ENCODE measurements around the gene SUPT6H.

The SUPT6H gene

DNA sequence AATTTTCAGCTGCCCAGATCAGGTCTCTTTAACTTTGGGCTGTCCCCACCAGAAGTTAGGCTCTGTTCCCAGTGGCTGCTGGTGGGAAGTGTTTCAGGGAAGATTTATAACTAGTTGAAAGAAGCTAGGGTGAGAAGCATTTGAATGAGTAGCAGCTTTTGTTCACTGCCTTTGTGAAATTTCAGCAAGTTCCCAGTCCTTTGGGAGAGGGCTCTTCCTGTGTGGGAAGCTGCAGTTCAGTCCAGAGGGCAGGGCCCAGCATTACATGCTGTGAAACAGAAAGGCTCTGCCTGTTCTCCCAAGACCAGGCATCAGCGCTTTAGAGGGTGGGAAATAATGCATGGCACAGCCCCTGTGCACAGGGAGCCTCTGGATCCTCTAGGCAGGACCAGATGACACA lies 31.9 kb downstream of the SUPT6H start:
- Histone ChIP-seq H2BK12ac (ENCODE audit: low read length in 2 of 2) (no peak overlapping the region), H3K4ac (ENCODE audit: low read depth in 1 of 2, low read length in 2 of 2) (no peak overlapping the region), H2BK120ac (ENCODE audit: low read depth, low read length) (no peak overlapping the region), H3K23ac (ENCODE audit: low read length in 2 of 2) (no peak overlapping the region), H2AK5ac (ENCODE audit: low read length, severe bottlenecking) (no peak overlapping the region), H3K79me1 (replicated peaks; ENCODE audit: low read length, poor library complexity, severe bottlenecking) (peaks cover 14% of the 10 kb centered on the region), H2BK15ac (ENCODE audit: low read depth, poor library complexity, severe bottlenecking) (no peak overlapping the region), H3K4me2 (ENCODE audit: low read length, poor library complexity, severe bottlenecking) (no peak overlapping the region), H3K9me3 (ENCODE audit: control insufficient read depth, low read length) (no peaks in the 10 kb centered on the region), H4K8ac (ENCODE audit: low read length) (no peak overlapping the region), H4K91ac (ENCODE audit: low read length) (no peak overlapping the region), H3K14ac (ENCODE audit: low read length in 2 of 2) (no peak overlapping the region), H2BK5ac (ENCODE audit: low read depth, low read length, poor library complexity, severe bottlenecking) (no peak overlapping the region), H3K27ac (ENCODE audit: low read length, poor library complexity, severe bottlenecking) (no peak overlapping the region), H3K4me3 (ENCODE audit: insufficient read depth in 1 of 2, low read depth in 1 of 2, low read length in 2 of 2) (no peak overlapping the region), H3K18ac (ENCODE audit: low read depth in 1 of 2, low read length in 2 of 2) (no peak overlapping the region), H3K4me1 (ENCODE audit: control insufficient read depth, insufficient read depth, low read depth, low read length) (no peaks in the 10 kb centered on the region), H3K27me3 (ENCODE audit: control insufficient read depth in 1 of 2, insufficient read depth in 1 of 2, low read length in 2 of 2) (no peaks in the 10 kb centered on the region), H3K9ac (ENCODE audit: low read length) (no peak overlapping the region), H2AFZ (ENCODE audit: low read depth, low read length) (no peak overlapping the region), H3K36me3 (ENCODE audit: control insufficient read depth in 1 of 2, insufficient read depth in 2 of 2, low read depth in 1 of 2, low read length in 2 of 2) (peaks cover 85 to 92% of the 10 kb centered on the region in 2 experiments)
- DNase-seq: no peak
- 100% methylated on average over 1 of the region's 1 CpG for WGBS

DNA sequence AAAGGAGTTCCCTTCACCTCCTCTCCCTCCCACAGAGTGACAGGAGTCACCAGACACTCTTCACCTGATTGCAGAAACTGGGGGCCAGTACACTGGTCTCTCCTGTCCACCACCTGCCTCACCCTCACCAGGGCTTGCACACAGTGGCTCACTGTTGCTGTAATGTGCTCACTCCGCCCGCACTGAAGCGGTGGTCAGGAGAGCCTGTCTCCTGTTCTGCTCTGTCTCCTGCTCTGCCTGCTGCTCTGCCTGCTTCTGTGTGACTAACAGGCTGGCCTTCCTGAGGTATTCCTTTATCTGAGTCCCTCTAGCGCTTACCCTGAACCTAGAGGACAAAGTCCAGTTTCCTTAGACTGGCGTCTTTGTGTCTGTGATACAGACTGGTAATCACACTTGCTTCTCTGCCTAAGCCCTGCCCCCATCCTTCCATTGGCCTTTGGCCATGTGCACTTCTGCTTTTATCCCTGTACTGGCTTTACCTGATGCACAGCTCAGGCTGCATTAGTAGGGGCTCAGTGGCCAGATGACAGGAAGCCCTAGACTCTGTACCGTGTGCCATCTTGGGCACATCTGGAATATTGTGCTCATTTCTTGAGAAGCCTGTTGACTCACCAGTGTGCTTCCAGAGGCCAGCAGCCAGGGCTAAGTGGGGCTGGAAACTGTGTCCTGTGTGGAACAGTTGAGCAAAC lies 36.4 kb downstream of the SUPT6H start:
- Histone ChIP-seq H3K14ac (ENCODE audit: low read length in 2 of 2) (no peak overlapping the region), H4K8ac (ENCODE audit: low read length) (no peak overlapping the region), H3K18ac (ENCODE audit: low read depth in 1 of 2, low read length in 2 of 2) (no peak overlapping the region), H2BK5ac (ENCODE audit: low read depth, low read length, poor library complexity, severe bottlenecking) (no peak overlapping the region), H3K9me3 (ENCODE audit: control insufficient read depth, low read length) (no peaks in the 10 kb centered on the region), H3K4me1 (ENCODE audit: control insufficient read depth, insufficient read depth, low read depth, low read length) (peaks cover 4% of the 10 kb centered on the region), H2AK5ac (ENCODE audit: low read length, severe bottlenecking) (no peak overlapping the region), H3K4me2 (ENCODE audit: low read length, poor library complexity, severe bottlenecking) (no peak overlapping the region), H3K79me1 (replicated peaks; ENCODE audit: low read length, poor library complexity, severe bottlenecking) (peaks cover 16% of the 10 kb centered on the region), H3K27me3 (ENCODE audit: control insufficient read depth in 1 of 2, insufficient read depth in 1 of 2, low read length in 2 of 2) (no peaks in the 10 kb centered on the region), H4K91ac (ENCODE audit: low read length) (no peak overlapping the region), H3K4ac (ENCODE audit: low read depth in 1 of 2, low read length in 2 of 2) (no peak overlapping the region), H2BK12ac (ENCODE audit: low read length in 2 of 2) (no peak overlapping the region), H3K27ac (ENCODE audit: low read length, poor library complexity, severe bottlenecking) (no peak overlapping the region), H3K9ac (ENCODE audit: low read length) (no peak overlapping the region), H2BK120ac (ENCODE audit: low read depth, low read length) (no peak overlapping the region), H3K36me3 (ENCODE audit: control insufficient read depth in 1 of 2, insufficient read depth in 2 of 2, low read depth in 1 of 2, low read length in 2 of 2) (peaks cover 93 to 99% of the 10 kb centered on the region in 2 experiments), H2AFZ (ENCODE audit: low read depth, low read length) (no peak overlapping the region), H3K23ac (ENCODE audit: low read length in 2 of 2) (no peak overlapping the region), H2BK15ac (ENCODE audit: low read depth, poor library complexity, severe bottlenecking) (no peak overlapping the region), H3K4me3 (ENCODE audit: insufficient read depth in 1 of 2, low read depth in 1 of 2, low read length in 2 of 2) (no peak overlapping the region)
- 98% methylated on average over 6 of the region's 6 CpGs for WGBS
- no peak for DNase-seq

DNA sequence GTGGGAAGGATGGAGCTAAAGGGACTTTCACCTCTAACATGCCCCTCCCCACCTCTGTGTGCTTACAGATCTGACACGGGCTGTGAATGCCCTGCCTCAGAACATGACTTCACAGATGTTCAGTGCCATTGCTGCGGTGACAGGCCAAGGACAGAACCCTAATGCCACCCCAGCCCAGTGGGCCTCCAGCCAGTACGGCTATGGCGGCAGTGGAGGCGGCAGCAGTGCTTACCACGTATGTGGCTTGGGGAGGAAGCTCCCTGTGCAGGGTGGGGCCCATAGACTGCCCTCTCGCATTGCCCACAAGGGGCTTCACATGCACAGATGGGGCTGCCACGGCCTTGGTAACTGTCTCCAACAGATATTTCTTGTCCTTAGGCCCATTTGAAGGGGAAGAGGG lies 38.3 kb downstream of the SUPT6H start:
- Histone ChIP-seq H3K23ac (ENCODE audit: low read length in 2 of 2) (no peak overlapping the region), H3K4me3 (ENCODE audit: insufficient read depth in 1 of 2, low read depth in 1 of 2, low read length in 2 of 2) (no peak overlapping the region), H3K79me1 (replicated peaks; ENCODE audit: low read length, poor library complexity, severe bottlenecking) (peaks cover 11% of the 10 kb centered on the region), H3K9ac (ENCODE audit: low read length) (no peak overlapping the region), H4K8ac (ENCODE audit: low read length) (no peak overlapping the region), H3K18ac (ENCODE audit: low read depth in 1 of 2, low read length in 2 of 2) (no peak overlapping the region), H2BK5ac (ENCODE audit: low read depth, low read length, poor library complexity, severe bottlenecking) (no peak overlapping the region), H2AFZ (ENCODE audit: low read depth, low read length) (no peak overlapping the region), H3K4me1 (ENCODE audit: control insufficient read depth, insufficient read depth, low read depth, low read length) (peaks cover 4% of the 10 kb centered on the region), H3K4ac (ENCODE audit: low read depth in 1 of 2, low read length in 2 of 2) (no peak overlapping the region), H2BK15ac (ENCODE audit: low read depth, poor library complexity, severe bottlenecking) (no peak overlapping the region), H2AK5ac (ENCODE audit: low read length, severe bottlenecking) (no peak overlapping the region), H3K14ac (ENCODE audit: low read length in 2 of 2) (no peak overlapping the region), H3K4me2 (ENCODE audit: low read length, poor library complexity, severe bottlenecking) (no peak overlapping the region), H4K91ac (ENCODE audit: low read length) (no peak overlapping the region), H2BK12ac (ENCODE audit: low read length in 2 of 2) (no peak overlapping the region), H3K27ac (ENCODE audit: low read length, poor library complexity, severe bottlenecking) (no peak overlapping the region), H2BK120ac (ENCODE audit: low read depth, low read length) (no peak overlapping the region), H3K9me3 (ENCODE audit: control insufficient read depth, low read length) (no peaks in the 10 kb centered on the region), H3K36me3 (ENCODE audit: control insufficient read depth in 1 of 2, insufficient read depth in 2 of 2, low read depth in 1 of 2, low read length in 2 of 2) (peaks cover 96 to 98% of the 10 kb centered on the region in 2 experiments), H3K27me3 (ENCODE audit: control insufficient read depth in 1 of 2, insufficient read depth in 1 of 2, low read length in 2 of 2) (no peaks in the 10 kb centered on the region)
- no peak for DNase-seq
- 98% methylated on average over 8 of the region's 8 CpGs for WGBS

DNA sequence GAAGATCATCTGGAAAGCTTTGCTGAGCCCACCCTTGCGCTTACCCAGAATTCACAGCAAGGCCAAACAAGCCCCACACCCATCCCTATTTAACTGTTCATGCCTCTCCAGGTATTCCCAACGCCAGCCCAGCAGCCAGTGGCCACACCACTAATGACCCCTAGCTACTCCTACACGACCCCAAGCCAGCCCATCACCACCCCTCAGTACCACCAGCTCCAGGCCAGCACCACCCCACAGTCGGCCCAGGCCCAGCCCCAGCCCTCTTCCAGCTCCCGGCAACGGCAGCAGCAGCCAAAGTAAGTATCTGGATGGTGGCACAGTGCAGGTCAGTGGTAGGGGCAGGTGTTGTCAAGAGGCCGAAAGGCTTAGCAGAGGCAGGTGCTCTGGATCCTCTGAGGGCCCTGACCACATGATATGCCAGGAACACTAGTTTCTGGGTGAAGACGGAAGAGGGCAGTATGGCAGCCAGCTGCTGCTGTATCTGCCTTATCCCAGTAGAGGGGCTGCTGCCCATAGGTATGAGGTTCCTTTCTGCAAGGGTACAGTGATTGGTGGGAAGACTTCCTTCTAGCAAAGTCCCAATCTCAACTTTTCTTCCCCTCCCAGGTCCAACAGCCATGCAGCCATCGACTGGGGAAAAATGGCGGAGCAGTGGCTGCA lies 39.0 kb downstream of the SUPT6H start:
- H3K4me2 ChIP-seq (ENCODE audit: low read length, poor library complexity, severe bottlenecking): no peak overlapping the region
- no peak overlapping the region for H3K18ac ChIP-seq (ENCODE audit: low read depth in 1 of 2, low read length in 2 of 2)
- no peak for DNase-seq
- no peak overlapping the region for H3K23ac ChIP-seq (ENCODE audit: low read length in 2 of 2)
- no peak overlapping the region for H2AFZ ChIP-seq (ENCODE audit: low read depth, low read length)
- H2AK5ac ChIP-seq (ENCODE audit: low read length, severe bottlenecking): no peak overlapping the region
- no peak overlapping the region for H4K91ac ChIP-seq (ENCODE audit: low read length)
- H3K4me1 ChIP-seq (ENCODE audit: control insufficient read depth, insufficient read depth, low read depth, low read length): peaks cover 4% of the 10 kb centered on the region
- peaks cover 11% of the 10 kb centered on the region for H3K79me1 ChIP-seq (replicated peaks; ENCODE audit: low read length, poor library complexity, severe bottlenecking)
- H2BK5ac ChIP-seq (ENCODE audit: low read depth, low read length, poor library complexity, severe bottlenecking): no peak overlapping the region
- H3K27me3 ChIP-seq (ENCODE audit: control insufficient read depth in 1 of 2, insufficient read depth in 1 of 2, low read length in 2 of 2): no peaks in the 10 kb centered on the region
- peaks cover 96 to 98% of the 10 kb centered on the region in 2 experiments for H3K36me3 ChIP-seq (ENCODE audit: control insufficient read depth in 1 of 2, insufficient read depth in 2 of 2, low read depth in 1 of 2, low read length in 2 of 2)
- no peaks in the 10 kb centered on the region for H3K9me3 ChIP-seq (ENCODE audit: control insufficient read depth, low read length)
- no peak overlapping the region for H3K4ac ChIP-seq (ENCODE audit: low read depth in 1 of 2, low read length in 2 of 2)
- H3K27ac ChIP-seq (ENCODE audit: low read length, poor library complexity, severe bottlenecking): no peak overlapping the region
- H3K9ac ChIP-seq (ENCODE audit: low read length): no peak overlapping the region
- H2BK12ac ChIP-seq (ENCODE audit: low read length in 2 of 2): no peak overlapping the region
- no peak overlapping the region for H3K14ac ChIP-seq (ENCODE audit: low read length in 2 of 2)
- H4K8ac ChIP-seq (ENCODE audit: low read length): no peak overlapping the region
- WGBS: 98% methylated on average over 9 of the region's 10 CpGs
- no peak overlapping the region for H3K4me3 ChIP-seq (ENCODE audit: insufficient read depth in 1 of 2, low read depth in 1 of 2, low read length in 2 of 2)
- no peak overlapping the region for H2BK15ac ChIP-seq (ENCODE audit: low read depth, poor library complexity, severe bottlenecking)
- H2BK120ac ChIP-seq (ENCODE audit: low read depth, low read length): no peak overlapping the region
